Fibroblast of peridontal ligament (primary cell): ENCODE measurements around the gene SDK1.

Experiments used
- DNase-seq: peaks from one replicate; pipeline ENCODE4 v3.0.0-alpha.2; 2010; ENCODE audit errors: extremely low read depth

Gene SDK1

GRCh38 chr7:3527496-3528124 is 226.6 kb downstream of the SDK1 start:
- no peak for DNase-seq

GRCh38 chr7:3533040-3533439 is 232.0 kb downstream of the SDK1 start:
- no peak for DNase-seq

DNA sequence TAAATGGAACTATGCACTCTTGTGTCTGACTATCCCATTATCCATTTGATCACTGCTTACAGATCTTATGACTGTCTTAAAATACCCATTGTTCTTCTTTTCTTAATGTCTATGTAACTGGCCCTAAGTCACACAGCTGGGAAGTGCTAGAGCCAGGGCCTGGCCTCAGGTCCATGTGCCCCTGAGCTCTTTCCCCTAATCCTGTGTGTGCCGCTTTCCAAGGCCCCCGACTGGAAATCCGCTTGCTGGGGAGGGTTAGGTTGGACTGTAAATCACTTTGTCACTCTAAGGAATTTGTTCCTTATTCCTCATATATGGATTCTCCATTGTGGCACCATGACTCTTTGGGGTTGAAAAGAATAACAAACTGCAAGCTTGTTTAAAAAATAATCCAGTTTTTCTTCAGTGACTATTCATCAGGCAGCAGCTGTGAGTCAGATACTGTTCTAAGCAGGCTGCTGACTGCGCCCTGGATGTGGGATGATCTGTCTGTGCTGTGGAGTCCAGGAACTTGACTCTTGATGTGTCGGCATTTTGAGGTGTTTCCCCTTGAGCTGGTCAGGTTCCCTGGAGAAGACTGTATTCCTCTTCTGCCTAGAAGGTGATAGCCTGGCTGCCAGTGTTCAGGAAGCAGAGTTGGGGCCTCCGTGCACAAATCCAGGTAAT is 236.3 kb downstream of the SDK1 start:
- no peak for DNase-seq

DNA sequence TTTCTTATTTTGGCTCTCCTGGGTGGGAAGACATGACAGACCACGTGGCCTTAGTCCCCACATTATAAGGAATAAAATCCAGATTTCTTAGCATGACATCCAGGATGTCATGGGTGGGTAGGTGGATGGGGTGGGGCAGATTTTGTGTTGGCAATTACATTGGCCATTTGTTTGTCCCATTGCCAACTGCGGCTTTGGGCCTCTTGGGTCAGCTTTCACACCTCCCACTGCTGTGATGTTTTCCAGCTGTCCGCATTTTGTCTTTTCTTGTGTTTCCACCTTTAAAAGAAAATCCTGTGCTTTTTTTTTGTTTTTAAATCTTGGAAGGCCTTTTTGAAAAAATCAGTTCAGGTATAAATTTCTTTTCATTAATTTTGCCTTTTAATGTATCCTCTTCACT is 237.0 kb downstream of the SDK1 start:
- no peak for DNase-seq

- no peak for DNase-seq
These were observed 239.6 kb downstream of the SDK1 start for GRCh38 chr7:3540456-3541220.

DNA sequence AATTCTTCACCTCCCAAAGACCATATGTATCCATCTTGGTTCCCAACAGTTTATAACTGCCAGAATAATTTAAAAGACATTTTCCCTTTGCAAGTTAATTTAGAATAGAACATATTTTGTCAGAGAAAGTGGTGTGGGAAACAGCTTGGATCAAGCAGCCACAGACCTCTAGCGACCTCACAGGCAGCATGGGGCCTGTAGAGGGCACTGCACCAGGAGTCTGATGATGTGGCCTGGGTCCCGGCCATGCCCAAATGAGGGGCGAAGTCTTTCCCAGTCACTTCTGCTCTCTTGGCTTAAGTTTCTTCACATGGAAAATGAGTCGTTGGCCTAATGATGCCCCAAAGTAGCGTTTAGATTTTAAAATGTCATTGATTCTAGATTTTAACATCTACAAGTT is 243.2 kb downstream of the SDK1 start:
- no peak for DNase-seq

GRCh38 chr7:3548815-3549214 is 247.8 kb downstream of the SDK1 start:
- DNase-seq, result no peak

GRCh38 chr7:3549601-3550000 is 248.5 kb downstream of the SDK1 start:
- DNase-seq, result no peak

DNA sequence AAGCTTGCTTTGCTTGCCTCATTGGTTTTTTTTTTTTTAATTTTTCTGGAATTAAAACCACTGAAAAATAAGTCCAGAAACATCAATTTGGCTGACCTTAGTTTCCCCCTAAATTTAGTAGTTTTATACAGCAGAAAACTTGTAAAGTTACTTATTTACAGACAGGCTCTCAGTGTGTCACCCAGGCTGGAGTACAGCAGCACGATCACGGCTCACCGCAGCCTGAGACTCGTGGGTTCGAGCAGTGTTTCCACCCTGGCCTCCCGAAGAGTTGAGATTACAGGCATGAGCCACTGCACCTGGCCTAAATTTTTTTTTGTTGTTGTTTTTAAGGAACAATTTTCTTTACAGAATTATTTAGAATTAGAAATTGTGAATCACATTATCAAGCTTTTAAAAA is 250.5 kb downstream of the SDK1 start:
- DNase-seq, result no peak

- DNase-seq, result no peak
These were observed 251.4 kb downstream of the SDK1 start for GRCh38 chr7:3552499-3552898.

DNA sequence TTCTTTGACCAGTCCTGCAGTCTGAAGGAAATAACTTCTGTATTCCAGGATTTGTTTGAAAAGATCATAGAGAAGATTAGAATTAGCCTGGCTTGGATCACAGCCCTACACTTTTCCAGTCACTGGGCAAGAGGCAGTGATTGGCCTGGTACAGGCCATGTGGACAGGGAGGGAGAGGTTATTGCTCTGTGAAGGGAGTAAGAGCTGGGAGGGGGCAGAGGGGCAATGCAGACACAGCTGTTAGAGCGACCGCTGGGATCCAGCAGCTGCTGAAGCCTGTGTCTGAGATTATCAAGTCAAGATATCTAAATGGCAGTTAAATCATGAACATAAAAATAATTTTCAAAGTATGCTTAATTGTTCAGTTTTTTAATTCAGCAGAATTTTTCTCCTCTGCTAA is 257.3 kb downstream of the SDK1 start:
- DNase-seq, result no peak

DNA sequence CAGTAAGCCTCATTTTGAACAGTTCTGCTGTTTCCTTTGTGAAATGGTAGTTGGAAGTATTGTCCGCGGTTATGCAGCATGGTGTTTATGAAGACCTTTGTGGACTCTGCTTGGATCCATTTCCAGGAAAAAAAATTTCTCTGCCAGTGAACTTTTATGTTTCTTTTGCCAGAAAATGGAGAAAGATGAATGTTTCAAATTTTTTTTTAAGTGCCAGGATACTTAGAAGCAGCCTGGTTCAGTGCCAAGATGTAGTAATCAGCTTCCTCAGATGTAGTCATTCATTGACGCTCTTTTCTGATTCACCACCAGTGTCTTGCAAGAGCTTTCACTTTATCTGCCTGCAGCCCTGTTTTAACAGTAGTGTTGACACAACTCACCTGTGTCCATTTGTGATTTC is 258.2 kb downstream of the SDK1 start:
- peak; percentile 84 for DNase-seq

GRCh38 chr7:3560495-3560894 is 259.4 kb downstream of the SDK1 start:
- no peak for DNase-seq

- no peak for DNase-seq
These were observed 260.9 kb downstream of the SDK1 start for GRCh38 chr7:3561932-3562331.

DNA sequence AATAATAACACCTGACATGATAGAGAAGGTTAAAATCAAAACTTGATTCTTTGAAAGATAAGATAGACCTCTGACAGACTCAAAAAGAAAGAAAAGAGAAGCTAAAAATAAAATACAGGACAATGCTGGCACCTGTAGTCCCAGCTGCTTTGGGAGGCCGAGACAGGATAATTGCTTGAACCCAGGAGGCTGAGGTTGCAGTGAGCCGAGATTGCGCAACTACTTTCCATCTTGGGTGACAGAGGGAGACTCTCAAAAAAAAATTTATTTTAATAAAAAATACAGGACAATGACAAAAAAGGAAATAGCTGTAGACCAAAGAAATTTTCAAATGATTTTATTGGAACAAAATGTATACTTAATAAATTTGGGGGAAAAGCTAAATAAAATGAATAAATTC is 263.2 kb downstream of the SDK1 start:
- DNase-seq, result no peak

DNA sequence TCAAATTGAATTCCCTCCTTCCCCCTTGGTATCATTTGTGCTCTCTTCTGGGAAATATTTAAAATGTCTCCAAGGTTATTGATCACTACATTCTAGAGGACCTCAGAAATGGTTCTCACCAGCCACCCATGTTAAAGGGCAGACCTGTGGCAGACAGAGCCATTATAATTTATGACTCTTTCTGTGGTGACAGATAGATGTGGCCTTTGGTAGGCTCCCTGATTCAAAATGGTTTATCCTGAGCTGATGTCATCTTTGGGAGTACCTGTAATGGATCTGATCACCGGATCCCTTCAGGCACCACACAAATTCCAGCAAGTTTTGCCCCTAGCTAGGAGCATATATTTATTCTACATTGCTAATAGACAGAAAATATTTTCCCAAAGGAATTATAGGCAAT is 267.5 kb downstream of the SDK1 start:
- no peak for DNase-seq

DNA sequence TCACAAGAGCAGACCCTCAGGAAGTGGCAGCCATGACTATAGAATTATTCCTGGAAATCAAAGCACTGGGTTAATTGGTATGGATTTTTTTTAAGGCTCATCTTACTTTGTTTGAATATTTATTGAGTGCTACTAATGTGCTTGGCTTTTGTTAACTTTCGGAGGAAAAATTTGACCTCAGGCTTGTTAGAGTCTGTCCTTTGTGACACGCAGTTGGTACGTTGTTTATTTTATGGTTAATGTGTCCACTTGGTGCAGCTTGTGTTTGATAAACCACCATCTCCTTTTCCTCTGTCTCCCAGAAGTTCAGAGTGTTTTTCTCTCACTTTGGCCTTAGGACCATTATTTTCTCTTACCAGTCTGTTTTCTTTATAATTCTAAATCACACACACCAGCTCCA is 268.6 kb downstream of the SDK1 start:
- no peak for DNase-seq

DNA sequence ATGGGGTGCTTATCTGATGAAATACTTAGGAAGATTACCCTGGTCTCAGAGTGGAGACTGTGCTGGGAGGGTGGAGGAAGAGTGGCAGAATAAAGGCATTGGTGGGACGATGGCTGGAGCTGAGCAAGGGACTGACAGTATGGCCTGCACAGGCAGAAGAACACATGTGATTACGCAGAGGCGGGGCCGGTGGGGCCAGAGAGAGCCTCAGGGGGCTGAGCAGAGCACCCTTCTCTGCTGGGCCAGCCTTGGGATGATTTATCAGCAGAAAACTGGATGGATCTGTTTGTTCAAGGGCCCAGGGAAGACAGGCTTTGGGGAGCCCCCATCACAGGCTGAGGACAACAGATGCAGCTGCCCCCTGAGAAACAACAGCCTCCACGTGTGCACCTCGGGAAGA is 272.1 kb downstream of the SDK1 start:
- no peak for DNase-seq

DNA sequence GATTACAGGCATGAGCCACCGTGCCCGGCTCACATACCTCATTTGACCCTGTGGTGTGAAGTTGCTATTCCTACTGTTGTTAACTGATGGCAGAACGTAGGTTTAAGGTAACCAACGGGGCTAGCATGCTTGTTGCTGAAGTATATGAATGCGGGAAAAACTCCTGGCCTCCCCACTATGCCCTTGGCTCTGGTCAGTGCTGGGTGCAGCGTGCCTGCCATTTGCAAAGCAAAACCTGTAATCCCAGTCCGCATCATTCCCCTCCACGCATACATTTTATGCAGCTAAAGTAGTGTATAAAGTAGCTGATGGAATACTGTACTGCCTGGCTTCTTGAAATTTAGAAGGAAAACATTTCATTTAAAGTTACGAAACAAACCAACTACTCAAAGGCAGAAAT is 273.3 kb downstream of the SDK1 start:
- no peak for DNase-seq

GRCh38 chr7:3575753-3576531 is 274.9 kb downstream of the SDK1 start:
- no peak for DNase-seq

DNA sequence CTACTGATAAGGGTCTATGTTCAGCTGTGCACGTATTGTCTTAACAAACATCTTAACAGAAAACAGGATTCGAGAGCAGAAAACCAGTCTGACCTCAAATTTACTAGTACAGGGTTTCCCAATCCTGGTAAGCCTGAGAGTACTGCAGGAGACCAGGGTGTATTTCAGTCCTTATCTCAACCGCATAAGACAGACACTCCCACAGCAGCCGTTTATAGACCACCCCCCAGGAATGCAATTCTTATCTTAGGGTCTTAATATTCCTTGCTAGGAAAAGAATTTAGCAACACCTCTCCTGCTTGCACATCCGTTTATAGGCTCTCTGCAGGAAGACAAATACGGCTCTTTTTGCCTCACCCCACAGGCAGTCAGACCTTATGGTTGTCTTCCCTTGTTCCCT is 277.3 kb downstream of the SDK1 start:
- no peak for DNase-seq

- DNase-seq, result no peak
These were observed 278.7 kb downstream of the SDK1 start for GRCh38 chr7:3579638-3580219.
